Epithelial cell of proximal tubule (primary cell): ENCODE measurements around the gene NDUFAF5. TPM values are rescaled to one million over a fixed set of nuclear protein-coding genes. Genes with fewer than 3 reads are reported as not detected.

Experiments used
- DNase-seq: peaks from one replicate; pipeline ENCODE4 v3.0.0-alpha.2; 2011; ENCODE audit warnings: low read depth
- H3K4me3 ChIP-seq: 2 replicates; pipeline ENCODE4 v1.5.1; 2011; ENCODE audit warnings: low read depth, mild to moderate bottlenecking, low read length
- CTCF ChIP-seq: conservative IDR thresholded peaks from 2 replicates; pipeline ENCODE4 v1.5.1; 2012; ENCODE audit warnings: low read depth, mild to moderate bottlenecking, low read length
- total RNA-seq: library from RNA; depleted of rRNA; stranded (reverse); fragments of >200 nt; gene quantifications from 2 replicates; pipeline ENCODE4 v1.2.3, GENCODE V29; 2015

NDUFAF5 gene
- total RNA-seq, 1 donor from 2014 or later: 21.4 TPM

- no peak for DNase-seq
- no peak overlapping the region for H3K4me3 ChIP-seq
- no peak for TF ChIP-seq CTCF
Observed at GRCh38 chr20:13809373-13809772, 24.5 kb downstream of the NDUFAF5 start.

GRCh38 chr20:13809855-13810254 lies 25.0 kb downstream of the NDUFAF5 start:
- no peak for DNase-seq
- TF ChIP-seq CTCF: no peak
- H3K4me3 ChIP-seq: no peak overlapping the region

- no peak for DNase-seq
- TF ChIP-seq CTCF: no peak
- H3K4me3 ChIP-seq: no peak overlapping the region
Observed at GRCh38 chr20:13810446-13810845, 25.6 kb downstream of the NDUFAF5 start.

- no peak for TF ChIP-seq CTCF
- no peak overlapping the region for H3K4me3 ChIP-seq
Observed at GRCh38 chr20:13813910-13814309, 29.1 kb downstream of the NDUFAF5 start.

GRCh38 chr20:13814672-13815071 lies 29.8 kb downstream of the NDUFAF5 start:
- TF ChIP-seq CTCF: no peak
- no peak for DNase-seq
- H3K4me3 ChIP-seq: no peak overlapping the region

More at GRCh38 chr20:13813910-13814309, 29.1 kb downstream of the NDUFAF5 start:
- no peak for DNase-seq

GRCh38 chr20:13816757-13817156 lies 31.9 kb downstream of the NDUFAF5 start:
- no peak for TF ChIP-seq CTCF
- H3K4me3 ChIP-seq: no peak overlapping the region
- no peak for DNase-seq

- no peak for TF ChIP-seq CTCF
- no peak for DNase-seq
Observed at GRCh38 chr20:13817342-13817741, 32.5 kb downstream of the NDUFAF5 start.

More at GRCh38 chr20:13817342-13817741, 32.5 kb downstream of the NDUFAF5 start:
- H3K4me3 ChIP-seq: no peak overlapping the region
